GM19455 (cell line): ENCODE measurements around the gene INSL6.
"Not testable (repeated sequence)": the region's sequence is repeated elsewhere in the genome, so short reads cannot be mapped to it uniquely, and the experiment has no call there.

Experiments
- ATAC-seq: cut with Tn5 transposase; IDR thresholded peaks from one replicate; pipeline ENCODE4 v1.9.1; 2021; ENCODE audit not compliant: unreplicated experiment

INSL6 gene

GRCh38 chr9:5185220-5185840, at the start of gene INSL6:
INSL6 (minus strand) TSS chr9:5185639; CDS start chr9:5185602, 37 bp downstream.
- no peak for ATAC-seq

GRCh38 chr9:5231212-5231611, 45.8 kb upstream of the INSL6 start, which contains the start of gene INSL4:
INSL4 (plus strand) TSS chr9:5231419; CDS start chr9:5231524, 105 bp downstream.
- no peak for ATAC-seq

- ATAC-seq: no peak
Measured at GRCh38 chr9:5230554-5230953, 45.1 kb upstream of the INSL6 start.

- no peak for ATAC-seq
Measured at GRCh38 chr9:5205071-5205470, 19.6 kb upstream of the INSL6 start.

GRCh38 chr9:5195463-5195862, 10.0 kb upstream of the INSL6 start:
- no peak for ATAC-seq

GRCh38 chr9:5193345-5193744, 7.9 kb upstream of the INSL6 start:
- ATAC-seq: no peak

GRCh38 chr9:5191985-5192384, 6.5 kb upstream of the INSL6 start:
- no peak for ATAC-seq

- no peak for ATAC-seq
Measured at GRCh38 chr9:5188060-5188984, 2.9 kb upstream of the INSL6 start.

GRCh38 chr9:5186416-5187169, 1.2 kb upstream of the INSL6 start:
- ATAC-seq: no peak

GRCh38 chr9:5184776-5185175, 663 bp downstream of the INSL6 start:
- no peak for ATAC-seq

GRCh38 chr9:5180631-5181030, 4.8 kb downstream of the INSL6 start:
- not testable (repeated sequence) for ATAC-seq

- ATAC-seq: no peak
Measured at GRCh38 chr9:5178126-5178805, 7.2 kb downstream of the INSL6 start.

- ATAC-seq: no peak
Measured at GRCh38 chr9:5146241-5146640, 39.2 kb downstream of the INSL6 start.

GRCh38 chr9:5144217-5144616, 41.2 kb downstream of the INSL6 start:
- no peak for ATAC-seq

GRCh38 chr9:5140151-5140550, 45.3 kb downstream of the INSL6 start:
- no peak for ATAC-seq

GRCh38 chr9:5122516-5122915, 62.9 kb downstream of the INSL6 start:
- ATAC-seq: no peak

GRCh38 chr9:5122116-5122515, 63.3 kb downstream of the INSL6 start:
- ATAC-seq: no peak

GRCh38 chr9:5113994-5114748, 71.3 kb downstream of the INSL6 start:
- no peak for ATAC-seq
